ENCODE measurements around the gene RGS11.
"Not testable (repeated sequence)": the region's sequence is repeated elsewhere in the genome, so short reads cannot be mapped to it uniquely, and the experiment has no call there.

RGS11 gene

DNA sequence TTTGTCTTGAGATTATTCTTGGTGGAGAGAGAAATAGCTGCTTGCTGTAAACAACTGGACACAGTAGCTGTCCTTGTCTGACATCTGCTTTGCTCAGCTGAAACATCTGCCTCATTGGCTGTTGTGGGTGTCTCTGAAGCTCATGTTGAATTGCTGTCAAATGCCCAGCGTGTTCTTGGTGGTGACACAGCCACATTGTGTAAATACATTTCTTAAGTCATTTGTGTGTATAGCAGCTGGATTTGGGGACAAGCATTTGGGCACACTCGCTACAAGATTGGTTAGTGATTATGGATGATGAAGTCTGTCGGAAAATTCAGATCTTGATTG lies 35.8 kb downstream of the RGS11 start:
- TF ChIP-seq ZFP3 (CRISPR knock-in tag; IDR thresholded peaks at IDR 0.05) = no peak
- no peak for TF ChIP-seq OSR1 (CRISPR knock-in tag; IDR thresholded peaks at IDR 0.05)
- no peak for TF ChIP-seq CSDC2 (CRISPR knock-in tag; IDR thresholded peaks at IDR 0.05)
- no peak for TF ChIP-seq ZFP30 (CRISPR knock-in tag; IDR thresholded peaks at IDR 0.05)
- TF ChIP-seq ARNTL (CRISPR knock-in tag; IDR thresholded peaks at IDR 0.05; ENCODE audit: borderline replicate concordance, low read depth) = no peak
- TF ChIP-seq, protein P1, sequence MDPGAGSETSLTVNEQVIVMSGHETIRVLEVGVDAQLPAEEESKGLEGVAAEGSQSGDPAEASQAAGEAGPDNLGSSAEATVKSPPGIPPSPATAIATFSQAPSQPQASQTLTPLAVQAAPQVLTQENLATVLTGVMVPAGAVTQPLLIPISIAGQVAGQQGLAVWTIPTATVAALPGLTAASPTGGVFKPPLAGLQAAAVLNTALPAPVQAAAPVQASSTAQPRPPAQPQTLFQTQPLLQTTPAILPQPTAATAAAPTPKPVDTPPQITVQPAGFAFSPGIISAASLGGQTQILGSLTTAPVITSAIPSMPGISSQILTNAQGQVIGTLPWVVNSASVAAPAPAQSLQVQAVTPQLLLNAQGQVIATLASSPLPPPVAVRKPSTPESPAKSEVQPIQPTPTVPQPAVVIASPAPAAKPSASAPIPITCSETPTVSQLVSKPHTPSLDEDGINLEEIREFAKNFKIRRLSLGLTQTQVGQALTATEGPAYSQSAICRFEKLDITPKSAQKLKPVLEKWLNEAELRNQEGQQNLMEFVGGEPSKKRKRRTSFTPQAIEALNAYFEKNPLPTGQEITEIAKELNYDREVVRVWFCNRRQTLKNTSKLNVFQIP (CRISPR knock-in tag; IDR thresholded peaks at IDR 0.05; ENCODE audit: borderline replicate concordance, low read depth) = no peak
- no peak for TF ChIP-seq BACH2 (CRISPR knock-in tag; IDR thresholded peaks at IDR 0.05; ENCODE audit: borderline replicate concordance)
- TF ChIP-seq ZNF70 (CRISPR knock-in tag; IDR thresholded peaks at IDR 0.05) = no peak
- no peak for TF ChIP-seq GLIS3 (CRISPR knock-in tag; IDR thresholded peaks at IDR 0.05)
- TF ChIP-seq, protein P2, sequence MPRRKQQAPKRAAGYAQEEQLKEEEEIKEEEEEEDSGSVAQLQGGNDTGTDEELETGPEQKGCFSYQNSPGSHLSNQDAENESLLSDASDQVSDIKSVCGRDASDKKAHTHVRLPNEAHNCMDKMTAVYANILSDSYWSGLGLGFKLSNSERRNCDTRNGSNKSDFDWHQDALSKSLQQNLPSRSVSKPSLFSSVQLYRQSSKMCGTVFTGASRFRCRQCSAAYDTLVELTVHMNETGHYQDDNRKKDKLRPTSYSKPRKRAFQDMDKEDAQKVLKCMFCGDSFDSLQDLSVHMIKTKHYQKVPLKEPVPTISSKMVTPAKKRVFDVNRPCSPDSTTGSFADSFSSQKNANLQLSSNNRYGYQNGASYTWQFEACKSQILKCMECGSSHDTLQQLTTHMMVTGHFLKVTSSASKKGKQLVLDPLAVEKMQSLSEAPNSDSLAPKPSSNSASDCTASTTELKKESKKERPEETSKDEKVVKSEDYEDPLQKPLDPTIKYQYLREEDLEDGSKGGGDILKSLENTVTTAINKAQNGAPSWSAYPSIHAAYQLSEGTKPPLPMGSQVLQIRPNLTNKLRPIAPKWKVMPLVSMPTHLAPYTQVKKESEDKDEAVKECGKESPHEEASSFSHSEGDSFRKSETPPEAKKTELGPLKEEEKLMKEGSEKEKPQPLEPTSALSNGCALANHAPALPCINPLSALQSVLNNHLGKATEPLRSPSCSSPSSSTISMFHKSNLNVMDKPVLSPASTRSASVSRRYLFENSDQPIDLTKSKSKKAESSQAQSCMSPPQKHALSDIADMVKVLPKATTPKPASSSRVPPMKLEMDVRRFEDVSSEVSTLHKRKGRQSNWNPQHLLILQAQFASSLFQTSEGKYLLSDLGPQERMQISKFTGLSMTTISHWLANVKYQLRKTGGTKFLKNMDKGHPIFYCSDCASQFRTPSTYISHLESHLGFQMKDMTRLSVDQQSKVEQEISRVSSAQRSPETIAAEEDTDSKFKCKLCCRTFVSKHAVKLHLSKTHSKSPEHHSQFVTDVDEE (CRISPR knock-in tag; IDR thresholded peaks at IDR 0.05) = no peak
- TF ChIP-seq, protein P3, sequence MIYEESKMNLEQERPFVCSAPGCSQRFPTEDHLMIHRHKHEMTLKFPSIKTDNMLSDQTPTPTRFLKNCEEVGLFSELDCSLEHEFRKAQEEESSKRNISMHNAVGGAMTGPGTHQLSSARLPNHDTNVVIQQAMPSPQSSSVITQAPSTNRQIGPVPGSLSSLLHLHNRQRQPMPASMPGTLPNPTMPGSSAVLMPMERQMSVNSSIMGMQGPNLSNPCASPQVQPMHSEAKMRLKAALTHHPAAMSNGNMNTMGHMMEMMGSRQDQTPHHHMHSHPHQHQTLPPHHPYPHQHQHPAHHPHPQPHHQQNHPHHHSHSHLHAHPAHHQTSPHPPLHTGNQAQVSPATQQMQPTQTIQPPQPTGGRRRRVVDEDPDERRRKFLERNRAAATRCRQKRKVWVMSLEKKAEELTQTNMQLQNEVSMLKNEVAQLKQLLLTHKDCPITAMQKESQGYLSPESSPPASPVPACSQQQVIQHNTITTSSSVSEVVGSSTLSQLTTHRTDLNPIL (CRISPR knock-in tag; IDR thresholded peaks at IDR 0.05; ENCODE audit: low read depth) = no peak
- TF ChIP-seq, protein P4, sequence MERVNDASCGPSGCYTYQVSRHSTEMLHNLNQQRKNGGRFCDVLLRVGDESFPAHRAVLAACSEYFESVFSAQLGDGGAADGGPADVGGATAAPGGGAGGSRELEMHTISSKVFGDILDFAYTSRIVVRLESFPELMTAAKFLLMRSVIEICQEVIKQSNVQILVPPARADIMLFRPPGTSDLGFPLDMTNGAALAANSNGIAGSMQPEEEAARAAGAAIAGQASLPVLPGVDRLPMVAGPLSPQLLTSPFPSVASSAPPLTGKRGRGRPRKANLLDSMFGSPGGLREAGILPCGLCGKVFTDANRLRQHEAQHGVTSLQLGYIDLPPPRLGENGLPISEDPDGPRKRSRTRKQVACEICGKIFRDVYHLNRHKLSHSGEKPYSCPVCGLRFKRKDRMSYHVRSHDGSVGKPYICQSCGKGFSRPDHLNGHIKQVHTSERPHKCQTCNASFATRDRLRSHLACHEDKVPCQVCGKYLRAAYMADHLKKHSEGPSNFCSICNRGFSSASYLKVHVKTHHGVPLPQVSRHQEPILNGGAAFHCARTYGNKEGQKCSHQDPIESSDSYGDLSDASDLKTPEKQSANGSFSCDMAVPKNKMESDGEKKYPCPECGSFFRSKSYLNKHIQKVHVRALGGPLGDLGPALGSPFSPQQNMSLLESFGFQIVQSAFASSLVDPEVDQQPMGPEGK (CRISPR knock-in tag; IDR thresholded peaks at IDR 0.05; ENCODE audit: borderline replicate concordance) = no peak
- no peak for ATAC-seq

DNA sequence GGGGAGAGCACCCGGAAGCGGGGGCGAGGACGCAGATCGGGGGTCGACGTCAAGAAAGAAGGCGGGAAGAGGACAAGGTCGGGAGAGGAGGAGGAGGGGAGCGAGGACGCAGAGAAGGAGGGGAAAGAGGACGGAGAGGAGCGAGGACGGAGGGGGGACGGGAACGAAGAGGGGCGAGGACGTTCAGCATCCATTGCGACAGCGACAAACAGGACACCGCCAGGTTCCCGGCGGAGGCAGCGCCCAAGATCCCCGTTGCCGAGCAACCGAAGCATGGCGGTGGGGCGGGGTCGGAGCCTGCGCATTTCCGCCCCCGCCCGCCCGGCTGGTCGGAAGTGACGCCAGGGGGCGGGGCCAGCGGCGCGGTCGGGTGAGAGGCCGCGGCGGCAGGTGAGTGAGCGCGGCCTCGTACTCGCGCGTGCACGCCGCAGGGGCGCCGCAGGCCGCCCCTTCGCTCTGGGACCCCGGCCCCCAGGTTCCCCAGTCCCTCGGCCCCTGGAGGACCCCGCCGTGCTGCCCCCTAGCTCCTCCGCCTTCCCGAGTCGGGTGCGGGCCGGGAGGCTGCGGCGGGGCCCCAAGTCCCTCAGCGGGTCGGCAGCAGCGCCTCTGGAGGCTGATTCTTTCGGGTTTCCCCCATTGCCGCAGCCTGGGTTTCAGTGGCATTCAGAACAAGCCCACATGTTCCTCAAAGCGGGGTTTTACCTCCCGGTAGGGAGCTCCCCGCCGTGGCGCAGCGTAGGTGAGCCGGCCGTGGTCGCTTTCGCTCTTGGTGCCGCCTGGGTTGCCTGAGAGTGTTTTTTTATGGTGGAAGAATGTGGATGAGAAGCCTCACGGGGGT lies 41.1 kb downstream of the RGS11 start, which contains the start of gene FAM234A:
Gene FAM234A, plus strand, starts transcription at position 354 of the 838 bp plus-strand sequence. CDS start 19,593 bp downstream, outside the sequence.
- TF ChIP-seq ZNF70 (CRISPR knock-in tag; IDR thresholded peaks at IDR 0.05) = peak; percentile 59; the same call in 1 of the 2 replicates
- peak; percentile 19; the same call in 1 of the 2 replicates for TF ChIP-seq ZNF8 (CRISPR knock-in tag; IDR thresholded peaks at IDR 0.05)
- TF ChIP-seq CSDC2 (CRISPR knock-in tag; IDR thresholded peaks at IDR 0.05) = no peak
- ATAC-seq = peak; percentile 83

DNA sequence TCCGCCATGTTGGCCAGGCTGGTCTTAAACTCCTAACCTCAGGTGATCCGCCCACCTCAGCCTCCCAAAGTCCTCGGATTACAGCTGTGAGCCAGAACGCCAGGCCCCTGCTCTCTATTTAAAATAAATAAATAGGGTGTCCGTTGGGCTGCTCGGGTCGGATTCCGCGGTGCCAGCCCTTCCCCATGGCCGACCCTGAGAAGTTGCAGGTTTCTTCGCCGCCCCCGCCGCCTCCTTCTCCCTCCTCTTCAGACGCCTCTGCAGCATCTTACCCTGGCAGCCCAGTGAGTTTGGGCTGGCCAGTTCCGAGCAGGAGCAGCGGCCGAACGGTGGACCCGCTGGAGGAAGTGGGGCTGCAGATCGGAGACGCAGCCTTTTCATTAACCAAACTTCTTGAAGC lies 44.8 kb downstream of the RGS11 start:
- TF ChIP-seq ZFP3 (CRISPR knock-in tag; IDR thresholded peaks at IDR 0.05) = no peak
- TF ChIP-seq, protein P5, sequence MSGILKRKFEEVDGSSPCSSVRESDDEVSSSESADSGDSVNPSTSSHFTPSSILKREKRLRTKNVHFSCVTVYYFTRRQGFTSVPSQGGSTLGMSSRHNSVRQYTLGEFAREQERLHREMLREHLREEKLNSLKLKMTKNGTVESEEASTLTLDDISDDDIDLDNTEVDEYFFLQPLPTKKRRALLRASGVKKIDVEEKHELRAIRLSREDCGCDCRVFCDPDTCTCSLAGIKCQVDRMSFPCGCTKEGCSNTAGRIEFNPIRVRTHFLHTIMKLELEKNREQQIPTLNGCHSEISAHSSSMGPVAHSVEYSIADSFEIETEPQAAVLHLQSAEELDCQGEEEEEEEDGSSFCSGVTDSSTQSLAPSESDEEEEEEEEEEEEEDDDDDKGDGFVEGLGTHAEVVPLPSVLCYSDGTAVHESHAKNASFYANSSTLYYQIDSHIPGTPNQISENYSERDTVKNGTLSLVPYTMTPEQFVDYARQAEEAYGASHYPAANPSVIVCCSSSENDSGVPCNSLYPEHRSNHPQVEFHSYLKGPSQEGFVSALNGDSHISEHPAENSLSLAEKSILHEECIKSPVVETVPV (CRISPR knock-in tag; IDR thresholded peaks at IDR 0.05) = no peak
- TF ChIP-seq, protein P1 (CRISPR knock-in tag; IDR thresholded peaks at IDR 0.05; ENCODE audit: borderline replicate concordance, low read depth) = no peak
- TF ChIP-seq PPARA (CRISPR knock-in tag; IDR thresholded peaks at IDR 0.05; ENCODE audit: borderline replicate concordance) = no peak
- no peak for TF ChIP-seq RARB (CRISPR knock-in tag; IDR thresholded peaks at IDR 0.05)
- TF ChIP-seq, protein P3 (CRISPR knock-in tag; IDR thresholded peaks at IDR 0.05; ENCODE audit: low read depth) = no peak
- no peak for TF ChIP-seq ZNF70 (CRISPR knock-in tag; IDR thresholded peaks at IDR 0.05)
- no peak for TF ChIP-seq SNAI2 (CRISPR knock-in tag; IDR thresholded peaks at IDR 0.05)
- TF ChIP-seq ZNF8 (CRISPR knock-in tag; IDR thresholded peaks at IDR 0.05) = no peak
- TF ChIP-seq ARNTL (CRISPR knock-in tag; IDR thresholded peaks at IDR 0.05; ENCODE audit: borderline replicate concordance, low read depth) = no peak
- TF ChIP-seq ZNF565 (CRISPR knock-in tag; conservative IDR thresholded peaks at IDR 0.05; ENCODE audit: low read depth) = no peak
- TF ChIP-seq TOX (CRISPR knock-in tag; IDR thresholded peaks at IDR 0.05; ENCODE audit: borderline replicate concordance) = no peak
- TF ChIP-seq ESRRG (CRISPR knock-in tag; IDR thresholded peaks at IDR 0.05) = no peak
- TF ChIP-seq CSDC2 (CRISPR knock-in tag; IDR thresholded peaks at IDR 0.05) = no peak
- ATAC-seq = no peak

DNA sequence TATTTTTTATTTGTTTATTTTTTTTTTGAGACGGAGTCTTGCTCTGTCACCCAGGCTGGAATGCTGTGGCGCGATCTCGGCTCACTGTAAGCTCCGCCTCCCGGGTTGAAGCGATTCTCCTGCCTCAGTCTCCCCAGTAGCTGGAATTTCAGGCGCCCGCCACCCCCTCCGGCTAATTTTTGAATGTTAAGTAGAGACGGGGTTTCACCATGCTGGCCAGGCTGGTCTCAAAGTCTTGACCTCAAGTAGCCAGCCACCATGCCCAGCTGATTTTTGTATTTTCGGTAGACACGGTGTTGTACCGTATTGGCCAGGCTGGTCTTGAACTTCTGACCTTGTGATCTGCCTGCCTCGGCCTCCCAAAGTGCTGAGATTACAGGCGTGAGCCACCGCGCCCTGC lies 45.4 kb downstream of the RGS11 start:
- not testable (repeated sequence) for ATAC-seq
